ENCODE data around the gene TRAF5.
"Not testable (repeated sequence)": the region's sequence is repeated elsewhere in the genome, so short reads cannot be mapped to it uniquely, and the experiment has no call there.

DNA sequence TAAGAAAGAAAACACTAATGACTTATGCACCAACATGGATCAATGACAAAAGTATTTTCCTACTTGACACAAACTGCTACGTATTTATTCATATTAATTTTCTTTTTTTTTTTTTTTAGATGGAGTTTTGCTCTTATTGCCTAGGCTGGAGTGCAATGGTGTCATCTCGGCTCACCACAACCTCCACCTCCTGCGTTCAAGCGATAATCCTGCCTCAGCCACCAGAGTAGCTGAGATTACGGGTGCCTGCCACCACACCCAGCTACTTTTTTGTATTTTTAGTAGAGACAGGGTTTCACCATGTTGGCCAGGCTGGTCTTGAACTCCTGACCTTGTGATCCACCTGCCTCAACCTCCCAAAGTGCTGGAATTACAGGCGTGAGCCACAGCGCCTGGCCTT is 5.0 kb upstream of the TRAF5 start:
- TF ChIP-seq, protein P1, sequence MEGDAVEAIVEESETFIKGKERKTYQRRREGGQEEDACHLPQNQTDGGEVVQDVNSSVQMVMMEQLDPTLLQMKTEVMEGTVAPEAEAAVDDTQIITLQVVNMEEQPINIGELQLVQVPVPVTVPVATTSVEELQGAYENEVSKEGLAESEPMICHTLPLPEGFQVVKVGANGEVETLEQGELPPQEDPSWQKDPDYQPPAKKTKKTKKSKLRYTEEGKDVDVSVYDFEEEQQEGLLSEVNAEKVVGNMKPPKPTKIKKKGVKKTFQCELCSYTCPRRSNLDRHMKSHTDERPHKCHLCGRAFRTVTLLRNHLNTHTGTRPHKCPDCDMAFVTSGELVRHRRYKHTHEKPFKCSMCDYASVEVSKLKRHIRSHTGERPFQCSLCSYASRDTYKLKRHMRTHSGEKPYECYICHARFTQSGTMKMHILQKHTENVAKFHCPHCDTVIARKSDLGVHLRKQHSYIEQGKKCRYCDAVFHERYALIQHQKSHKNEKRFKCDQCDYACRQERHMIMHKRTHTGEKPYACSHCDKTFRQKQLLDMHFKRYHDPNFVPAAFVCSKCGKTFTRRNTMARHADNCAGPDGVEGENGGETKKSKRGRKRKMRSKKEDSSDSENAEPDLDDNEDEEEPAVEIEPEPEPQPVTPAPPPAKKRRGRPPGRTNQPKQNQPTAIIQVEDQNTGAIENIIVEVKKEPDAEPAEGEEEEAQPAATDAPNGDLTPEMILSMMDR (IDR thresholded peaks at IDR 0.05), result not testable (repeated sequence)
- not testable (repeated sequence) for TF ChIP-seq POLR2A (IDR thresholded peaks at IDR 0.05)

All from adrenal gland (tissue), 5 donors.